ENCODE measurements around the gene DCUN1D1. TPM values are rescaled to one million over a fixed set of nuclear protein-coding genes. Genes with fewer than 3 reads are reported as not detected.

The DCUN1D1 gene
- polyA plus RNA-seq, 3 donors = 6.1 to 37.6 (median 26.9) TPM

DNA sequence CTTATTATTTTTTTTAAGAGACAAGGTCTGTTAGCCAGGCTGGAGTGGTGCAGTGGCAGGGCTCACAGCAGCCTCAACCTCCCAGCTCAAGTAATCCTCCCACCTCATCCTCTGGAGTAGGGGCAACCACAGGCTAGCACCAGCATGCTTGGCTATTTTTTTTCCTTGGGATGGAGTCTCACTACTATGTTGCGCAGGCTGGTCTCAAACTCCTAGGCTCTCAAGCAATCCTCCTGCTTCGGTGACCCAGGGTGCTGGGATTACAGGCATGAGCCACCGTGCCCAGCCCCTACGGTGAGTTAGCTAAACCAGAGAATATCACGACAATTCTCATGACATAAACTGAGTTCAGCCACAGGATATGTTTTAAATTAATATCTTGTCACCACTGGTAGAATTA is 2.0 kb downstream of the DCUN1D1 start:
- Mint-ChIP-seq H3K27me3 (ENCODE audit: low read depth in 3 of 3) (no peaks in the 10 kb centered on the region), H3K4me1 (peaks cover 36% of the 10 kb centered on the region), H3K4me3 (no peak overlapping the region), H3K9me3 (no peaks in the 10 kb centered on the region), H3K27ac (no peak overlapping the region), H3K36me3 (peaks cover 2 to 5% of the 10 kb centered on the region in 2 donors)
- TF ChIP-seq, protein P1, sequence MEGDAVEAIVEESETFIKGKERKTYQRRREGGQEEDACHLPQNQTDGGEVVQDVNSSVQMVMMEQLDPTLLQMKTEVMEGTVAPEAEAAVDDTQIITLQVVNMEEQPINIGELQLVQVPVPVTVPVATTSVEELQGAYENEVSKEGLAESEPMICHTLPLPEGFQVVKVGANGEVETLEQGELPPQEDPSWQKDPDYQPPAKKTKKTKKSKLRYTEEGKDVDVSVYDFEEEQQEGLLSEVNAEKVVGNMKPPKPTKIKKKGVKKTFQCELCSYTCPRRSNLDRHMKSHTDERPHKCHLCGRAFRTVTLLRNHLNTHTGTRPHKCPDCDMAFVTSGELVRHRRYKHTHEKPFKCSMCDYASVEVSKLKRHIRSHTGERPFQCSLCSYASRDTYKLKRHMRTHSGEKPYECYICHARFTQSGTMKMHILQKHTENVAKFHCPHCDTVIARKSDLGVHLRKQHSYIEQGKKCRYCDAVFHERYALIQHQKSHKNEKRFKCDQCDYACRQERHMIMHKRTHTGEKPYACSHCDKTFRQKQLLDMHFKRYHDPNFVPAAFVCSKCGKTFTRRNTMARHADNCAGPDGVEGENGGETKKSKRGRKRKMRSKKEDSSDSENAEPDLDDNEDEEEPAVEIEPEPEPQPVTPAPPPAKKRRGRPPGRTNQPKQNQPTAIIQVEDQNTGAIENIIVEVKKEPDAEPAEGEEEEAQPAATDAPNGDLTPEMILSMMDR (IDR thresholded peaks at IDR 0.05) = no peak
- intact Hi-C loops (cut with micrococcal nuclease) = no loop called here
- no peaks in the 10 kb centered on the region for H3K36me3 ChIP-seq (replicated peaks in 1 of 2; ENCODE audit: control insufficient read depth in 1 of 2, insufficient read depth in 2 of 2, low read length in 2 of 2)
- 100% methylated on average over 1 of the region's 5 CpGs for WGBS (ENCODE audit: insufficient coverage)
- no peak overlapping the region for H3K27ac ChIP-seq (ENCODE audit: low read depth in 1 of 2, low read length in 2 of 2)
- H3K9me3 ChIP-seq (replicated peaks in 1 of 2; ENCODE audit: control insufficient read depth in 1 of 2, insufficient read depth in 1 of 2, low read length in 2 of 2) = no peaks in the 10 kb centered on the region
- H4K20me1 ChIP-seq (ENCODE audit: insufficient read depth, low read length) = peaks cover 60% of the 10 kb centered on the region
- peaks cover 66% of the 10 kb centered on the region for H3K79me2 ChIP-seq (ENCODE audit: insufficient read depth, low read length)
- no peak for DNase-seq
- no peak overlapping the region for H2AFZ ChIP-seq (ENCODE audit: insufficient read depth, low read depth, low read length, poor library complexity, severe bottlenecking)
- H3K27me3 ChIP-seq (ENCODE audit: control insufficient read depth in 2 of 2, insufficient read depth in 2 of 2, low read length in 2 of 2) = no peaks in the 10 kb centered on the region
- H3K4me2 ChIP-seq (replicated peaks; ENCODE audit: extremely low read depth, low read length, poor library complexity, severe bottlenecking) = peak overlapping the region; percentile 29
- peaks cover 14 to 26% of the 10 kb centered on the region in 2 donors for H3K4me1 ChIP-seq (ENCODE audit: control insufficient read depth in 1 of 2, insufficient read depth in 2 of 2, low read length in 2 of 2)
- no peak overlapping the region for H3K4me3 ChIP-seq (replicated peaks in 1 of 3; ENCODE audit: low read depth in 2 of 3, low read length in 3 of 3)
- no peak overlapping the region for H3K9ac ChIP-seq (ENCODE audit: insufficient read depth, low read length, poor library complexity, severe bottlenecking)

DNA sequence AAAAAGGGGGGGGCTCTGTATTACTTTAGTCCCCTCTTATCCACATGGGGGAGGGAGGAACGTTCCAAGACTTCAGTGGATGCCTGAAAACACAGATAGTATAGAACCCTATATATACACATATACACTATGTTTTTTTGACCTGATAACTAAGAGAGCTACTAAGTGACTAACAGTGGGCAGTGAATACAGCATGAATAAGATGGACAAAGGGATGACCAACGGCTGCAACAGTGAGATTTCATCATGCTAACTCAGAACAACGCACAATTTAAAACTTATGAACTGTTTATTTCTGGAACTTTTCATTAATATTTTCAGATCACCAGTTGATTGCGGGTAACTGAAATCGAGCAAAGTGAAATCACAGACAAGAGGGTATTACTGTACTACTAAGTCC is 7.3 kb downstream of the DCUN1D1 start:
- no peaks in the 10 kb centered on the region for H3K27me3 ChIP-seq (ENCODE audit: control insufficient read depth in 2 of 2, insufficient read depth in 2 of 2, low read length in 2 of 2)
- H3K4me3 ChIP-seq (replicated peaks in 1 of 3; ENCODE audit: low read depth in 2 of 3, low read length in 3 of 3) = no peak overlapping the region
- H3K9me3 ChIP-seq (replicated peaks in 1 of 2; ENCODE audit: control insufficient read depth in 1 of 2, insufficient read depth in 1 of 2, low read length in 2 of 2) = no peaks in the 10 kb centered on the region
- H3K79me2 ChIP-seq (ENCODE audit: insufficient read depth, low read length) = peaks cover 99% of the 10 kb centered on the region
- H3K27ac ChIP-seq (ENCODE audit: low read depth in 1 of 2, low read length in 2 of 2) = no peak overlapping the region
- H3K4me3 Mint-ChIP-seq = no peak overlapping the region
- no peaks in the 10 kb centered on the region for H3K9me3 Mint-ChIP-seq
- H3K4me2 ChIP-seq (replicated peaks; ENCODE audit: extremely low read depth, low read length, poor library complexity, severe bottlenecking) = no peak overlapping the region
- intact Hi-C loops (cut with micrococcal nuclease) = no loop called here
- H3K36me3 Mint-ChIP-seq = peaks cover 2 to 5% of the 10 kb centered on the region in 2 donors
- no peaks in the 10 kb centered on the region for H3K27me3 Mint-ChIP-seq (ENCODE audit: low read depth in 3 of 3)
- peaks cover 12 to 18% of the 10 kb centered on the region in 2 donors for H3K4me1 ChIP-seq (ENCODE audit: control insufficient read depth in 1 of 2, insufficient read depth in 2 of 2, low read length in 2 of 2)
- peaks cover 90% of the 10 kb centered on the region for H4K20me1 ChIP-seq (ENCODE audit: insufficient read depth, low read length)
- no CpG with 5 or more reads among the region's 5 CpGs for WGBS (ENCODE audit: insufficient coverage)
- H3K36me3 ChIP-seq (replicated peaks in 1 of 2; ENCODE audit: control insufficient read depth in 1 of 2, insufficient read depth in 2 of 2, low read length in 2 of 2) = peaks cover 0 to 4% of the 10 kb centered on the region in 2 donors
- H3K27ac Mint-ChIP-seq = no peak overlapping the region
- H2AFZ ChIP-seq (ENCODE audit: insufficient read depth, low read depth, low read length, poor library complexity, severe bottlenecking) = no peak overlapping the region
- no peak for DNase-seq
- H3K9ac ChIP-seq (ENCODE audit: insufficient read depth, low read length, poor library complexity, severe bottlenecking) = no peak overlapping the region
- H3K4me1 Mint-ChIP-seq = peaks cover 25% of the 10 kb centered on the region
- TF ChIP-seq, protein P1 (IDR thresholded peaks at IDR 0.05) = no peak

All from CD14-positive monocyte (primary cell).